ENCODE measurements around the gene RAB28.

RAB28 gene

GRCh38 chr4:13484122-13484748, at the start of gene RAB28:
TSS of gene RAB28 (minus strand) at chr4:13484340.
- peak; percentile 73 to 86 for DNase-seq (ENCODE audit: extremely low read depth in 1 of 2, low read depth in 1 of 2)

GRCh38 chr4:13531625-13531998, 47.5 kb upstream of the RAB28 start:
- no peak for DNase-seq (ENCODE audit: extremely low read depth in 1 of 2, low read depth in 1 of 2)

GRCh38 chr4:13530823-13531624, 46.9 kb upstream of the RAB28 start:
- DNase-seq (ENCODE audit: extremely low read depth in 1 of 2, low read depth in 1 of 2): no peak

GRCh38 chr4:13529128-13529919, 45.2 kb upstream of the RAB28 start:
- no peak for DNase-seq (ENCODE audit: extremely low read depth in 1 of 2, low read depth in 1 of 2)

GRCh38 chr4:13528821-13529127, 44.6 kb upstream of the RAB28 start:
- no peak for DNase-seq (ENCODE audit: extremely low read depth in 1 of 2, low read depth in 1 of 2)

GRCh38 chr4:13527981-13528820, 44.1 kb upstream of the RAB28 start:
- no peak for DNase-seq (ENCODE audit: extremely low read depth in 1 of 2, low read depth in 1 of 2)

- no peak for DNase-seq (ENCODE audit: extremely low read depth in 1 of 2, low read depth in 1 of 2)
Observed at GRCh38 chr4:13527192-13527980, 43.2 kb upstream of the RAB28 start.

- no peak for DNase-seq (ENCODE audit: extremely low read depth in 1 of 2, low read depth in 1 of 2)
Observed at GRCh38 chr4:13526658-13527057, 42.5 kb upstream of the RAB28 start.

- DNase-seq (ENCODE audit: extremely low read depth in 1 of 2, low read depth in 1 of 2): no peak
Observed at GRCh38 chr4:13525606-13526281, 41.6 kb upstream of the RAB28 start.

GRCh38 chr4:13524504-13525243, 40.5 kb upstream of the RAB28 start:
- DNase-seq (ENCODE audit: extremely low read depth in 1 of 2, low read depth in 1 of 2): no peak

GRCh38 chr4:13523591-13524503, 39.7 kb upstream of the RAB28 start:
- DNase-seq (ENCODE audit: extremely low read depth in 1 of 2, low read depth in 1 of 2): no peak

- DNase-seq (ENCODE audit: extremely low read depth in 1 of 2, low read depth in 1 of 2): no peak
Observed at GRCh38 chr4:13523105-13523477, 39.0 kb upstream of the RAB28 start.

- no peak for DNase-seq (ENCODE audit: extremely low read depth in 1 of 2, low read depth in 1 of 2)
Observed at GRCh38 chr4:13522282-13523104, 38.4 kb upstream of the RAB28 start.

- no peak for DNase-seq (ENCODE audit: extremely low read depth in 1 of 2, low read depth in 1 of 2)
Observed at GRCh38 chr4:13521047-13521446, 36.9 kb upstream of the RAB28 start.

- DNase-seq (ENCODE audit: extremely low read depth in 1 of 2, low read depth in 1 of 2): no peak
Observed at GRCh38 chr4:13516315-13516860, 32.2 kb upstream of the RAB28 start.

- DNase-seq (ENCODE audit: extremely low read depth in 1 of 2, low read depth in 1 of 2): no peak
Observed at GRCh38 chr4:13515268-13515667, 31.1 kb upstream of the RAB28 start.

- DNase-seq (ENCODE audit: extremely low read depth in 1 of 2, low read depth in 1 of 2): no peak
Observed at GRCh38 chr4:13514722-13515121, 30.6 kb upstream of the RAB28 start.
